ENCODE data around the gene ZBTB2.
"Not testable (repeated sequence)": the region's sequence is repeated elsewhere in the genome, so short reads cannot be mapped to it uniquely, and the experiment has no call there.

The ZBTB2 gene

DNA sequence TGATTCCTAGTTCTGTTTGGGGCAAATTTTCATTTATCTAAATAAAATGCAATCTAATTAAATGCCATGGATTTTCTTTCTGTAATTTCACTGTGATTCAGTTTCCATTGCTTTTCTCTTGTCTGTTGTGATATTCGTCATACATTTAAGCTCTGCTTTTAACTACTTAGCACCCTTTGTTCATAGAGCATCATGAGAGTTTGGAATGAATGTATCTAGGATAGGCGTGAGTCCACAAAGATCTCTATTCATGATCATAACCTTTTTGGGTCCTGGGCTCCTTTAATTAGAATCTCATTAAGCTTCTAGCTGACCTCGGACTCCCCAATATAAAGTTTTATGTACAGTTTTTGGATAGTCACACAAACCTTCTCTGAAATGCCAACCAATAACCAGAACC, 32.9 kb downstream of the ZBTB2 start:
- H3K4me3 ChIP-seq (replicated peaks in 1 of 2; ENCODE audit: low read depth in 2 of 2, low read length in 2 of 2): no peak overlapping the region
- TF ChIP-seq, protein P1, sequence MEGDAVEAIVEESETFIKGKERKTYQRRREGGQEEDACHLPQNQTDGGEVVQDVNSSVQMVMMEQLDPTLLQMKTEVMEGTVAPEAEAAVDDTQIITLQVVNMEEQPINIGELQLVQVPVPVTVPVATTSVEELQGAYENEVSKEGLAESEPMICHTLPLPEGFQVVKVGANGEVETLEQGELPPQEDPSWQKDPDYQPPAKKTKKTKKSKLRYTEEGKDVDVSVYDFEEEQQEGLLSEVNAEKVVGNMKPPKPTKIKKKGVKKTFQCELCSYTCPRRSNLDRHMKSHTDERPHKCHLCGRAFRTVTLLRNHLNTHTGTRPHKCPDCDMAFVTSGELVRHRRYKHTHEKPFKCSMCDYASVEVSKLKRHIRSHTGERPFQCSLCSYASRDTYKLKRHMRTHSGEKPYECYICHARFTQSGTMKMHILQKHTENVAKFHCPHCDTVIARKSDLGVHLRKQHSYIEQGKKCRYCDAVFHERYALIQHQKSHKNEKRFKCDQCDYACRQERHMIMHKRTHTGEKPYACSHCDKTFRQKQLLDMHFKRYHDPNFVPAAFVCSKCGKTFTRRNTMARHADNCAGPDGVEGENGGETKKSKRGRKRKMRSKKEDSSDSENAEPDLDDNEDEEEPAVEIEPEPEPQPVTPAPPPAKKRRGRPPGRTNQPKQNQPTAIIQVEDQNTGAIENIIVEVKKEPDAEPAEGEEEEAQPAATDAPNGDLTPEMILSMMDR (IDR thresholded peaks at IDR 0.05; ENCODE audit: low read depth, low read length): no peak
- no peak for DNase-seq (ENCODE audit: low read depth in 2 of 2)

DNA sequence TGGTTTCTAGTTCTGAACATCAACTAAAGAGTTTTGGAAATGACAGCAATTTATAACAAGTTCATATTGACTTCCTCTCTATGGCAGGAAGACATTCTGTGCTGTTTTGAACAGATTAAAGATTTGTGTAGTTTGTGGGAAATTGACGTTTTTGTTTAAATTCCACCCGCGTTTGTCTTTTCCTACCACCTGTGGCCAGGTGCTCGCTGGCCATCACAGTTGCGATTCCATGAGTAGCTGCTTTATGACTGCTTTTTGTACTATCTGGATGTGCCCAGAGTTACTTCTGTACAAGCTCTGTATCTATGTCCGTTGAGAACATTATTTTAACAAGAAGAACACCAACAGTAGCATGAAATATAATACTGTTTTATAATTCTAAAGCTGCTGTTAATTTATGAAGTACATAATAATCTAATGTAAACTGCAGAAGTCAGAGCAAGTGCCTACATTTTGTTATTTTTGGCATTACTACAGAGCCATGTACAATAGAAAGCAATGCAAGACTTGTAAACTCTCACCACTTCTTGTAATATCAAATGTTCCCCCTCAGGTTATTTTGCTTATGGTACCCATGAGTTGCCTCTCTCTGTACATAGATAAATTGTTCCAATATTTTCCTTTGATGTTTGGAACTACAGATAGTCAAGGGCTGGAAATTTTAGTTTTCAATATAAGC, 33.5 kb downstream of the ZBTB2 start:
- H3K4me3 ChIP-seq (replicated peaks in 1 of 2; ENCODE audit: low read depth in 2 of 2, low read length in 2 of 2): no peak overlapping the region
- TF ChIP-seq, protein P1 (IDR thresholded peaks at IDR 0.05; ENCODE audit: low read depth, low read length): no peak
- DNase-seq (ENCODE audit: low read depth in 2 of 2): no peak

DNA sequence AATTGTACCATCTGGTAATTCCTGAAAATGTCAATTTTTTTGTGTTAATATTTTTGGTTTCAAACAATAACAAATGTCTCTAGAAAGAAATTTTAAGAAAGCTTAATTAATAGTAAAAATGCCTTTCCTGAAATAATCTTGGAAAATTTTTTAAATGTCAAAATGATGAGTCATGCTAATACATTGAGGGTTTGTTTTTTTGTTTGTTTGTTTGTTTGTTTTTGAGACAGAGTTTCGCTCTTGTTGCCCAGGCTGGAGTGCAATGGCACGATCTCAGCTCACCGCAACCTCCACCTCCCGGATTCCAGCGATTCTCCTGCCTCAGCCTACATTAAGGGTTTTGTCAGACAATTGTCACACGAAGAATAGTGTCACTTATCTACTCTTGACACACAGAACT, 34.4 kb downstream of the ZBTB2 start:
- H3K4me3 ChIP-seq (replicated peaks in 1 of 2; ENCODE audit: low read depth in 2 of 2, low read length in 2 of 2); DNase-seq (ENCODE audit: low read depth in 2 of 2): not testable (repeated sequence)

DNA sequence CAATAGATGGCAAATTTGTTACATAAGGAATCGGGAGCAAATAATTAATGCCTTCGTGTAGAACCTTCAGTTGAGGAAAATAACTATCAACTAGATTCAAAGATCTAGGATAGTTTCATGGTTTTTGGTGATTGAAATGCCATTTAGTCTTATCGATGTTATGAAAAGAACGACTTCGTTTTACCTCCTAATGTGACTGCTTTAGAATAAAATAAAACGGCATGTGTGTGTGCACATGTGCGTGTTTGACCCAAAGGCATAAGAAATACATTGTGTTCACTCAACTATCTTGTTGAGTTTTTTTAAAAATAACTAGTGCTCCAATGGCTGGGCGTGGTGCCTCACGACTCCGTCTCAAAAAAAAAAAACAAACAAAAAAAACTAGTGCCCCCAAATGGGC, 37.6 kb downstream of the ZBTB2 start:
- DNase-seq (ENCODE audit: low read depth in 2 of 2): no peak
- TF ChIP-seq, protein P1 (IDR thresholded peaks at IDR 0.05; ENCODE audit: low read depth, low read length): no peak
- no peak overlapping the region for H3K4me3 ChIP-seq (replicated peaks in 1 of 2; ENCODE audit: low read depth in 2 of 2, low read length in 2 of 2)

DNA sequence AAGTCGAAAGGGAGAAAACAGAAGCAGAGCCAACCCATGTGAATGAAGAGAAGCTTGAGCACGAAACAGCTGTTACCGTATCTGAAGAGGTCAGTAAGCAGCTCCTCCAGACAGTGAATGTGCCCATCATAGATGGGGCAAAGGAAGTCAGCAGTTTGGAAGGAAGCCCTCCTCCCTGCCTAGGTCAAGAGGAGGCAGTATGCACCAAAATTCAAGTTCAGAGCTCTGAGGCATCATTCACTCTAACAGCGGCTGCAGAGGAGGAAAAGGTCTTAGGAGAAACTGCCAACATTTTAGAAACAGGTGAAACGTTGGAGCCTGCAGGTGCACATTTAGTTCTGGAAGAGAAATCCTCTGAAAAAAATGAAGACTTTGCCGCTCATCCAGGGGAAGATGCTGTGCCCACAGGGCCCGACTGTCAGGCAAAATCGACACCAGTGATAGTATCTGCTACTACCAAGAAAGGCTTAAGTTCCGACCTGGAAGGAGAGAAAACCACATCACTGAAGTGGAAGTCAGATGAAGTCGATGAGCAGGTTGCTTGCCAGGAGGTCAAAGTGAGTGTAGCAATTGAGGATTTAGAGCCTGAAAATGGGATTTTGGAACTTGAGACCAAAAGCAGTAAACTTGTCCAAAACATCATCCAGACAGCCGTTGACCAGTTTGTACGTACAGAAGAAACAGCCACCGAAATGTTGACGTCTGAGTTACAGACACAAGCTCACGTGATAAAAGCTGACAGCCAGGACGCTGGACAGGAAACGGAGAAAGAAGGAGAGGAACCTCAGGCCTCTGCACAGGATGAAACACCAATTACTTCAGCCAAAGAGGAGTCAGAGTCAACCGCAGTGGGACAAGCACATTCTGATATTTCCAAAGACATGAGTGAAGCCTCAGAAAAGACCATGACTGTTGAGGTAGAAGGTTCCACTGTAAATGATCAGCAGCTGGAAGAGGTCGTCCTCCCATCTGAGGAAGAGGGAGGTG, 38.7 kb downstream of the ZBTB2 start:
- TF ChIP-seq, protein P1 (IDR thresholded peaks at IDR 0.05; ENCODE audit: low read depth, low read length): no peak
- peak in 1 of 2 donors; percentile 23 for DNase-seq (ENCODE audit: low read depth in 2 of 2)
- H3K4me3 ChIP-seq (replicated peaks in 1 of 2; ENCODE audit: low read depth in 2 of 2, low read length in 2 of 2): no peak overlapping the region

DNA sequence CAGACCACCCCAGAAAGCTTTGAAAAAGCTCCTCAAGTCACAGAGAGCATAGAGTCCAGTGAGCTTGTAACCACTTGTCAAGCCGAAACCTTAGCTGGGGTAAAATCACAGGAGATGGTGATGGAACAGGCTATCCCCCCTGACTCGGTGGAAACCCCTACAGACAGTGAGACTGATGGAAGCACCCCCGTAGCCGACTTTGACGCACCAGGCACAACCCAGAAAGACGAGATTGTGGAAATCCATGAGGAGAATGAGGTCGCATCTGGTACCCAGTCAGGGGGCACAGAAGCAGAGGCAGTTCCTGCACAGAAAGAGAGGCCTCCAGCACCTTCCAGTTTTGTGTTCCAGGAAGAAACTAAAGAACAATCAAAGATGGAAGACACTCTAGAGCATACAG, 39.6 kb downstream of the ZBTB2 start:
- TF ChIP-seq, protein P1 (IDR thresholded peaks at IDR 0.05; ENCODE audit: low read depth, low read length): no peak
- DNase-seq (ENCODE audit: low read depth in 2 of 2): no peak
- H3K4me3 ChIP-seq (replicated peaks in 1 of 2; ENCODE audit: low read depth in 2 of 2, low read length in 2 of 2): no peak overlapping the region

DNA sequence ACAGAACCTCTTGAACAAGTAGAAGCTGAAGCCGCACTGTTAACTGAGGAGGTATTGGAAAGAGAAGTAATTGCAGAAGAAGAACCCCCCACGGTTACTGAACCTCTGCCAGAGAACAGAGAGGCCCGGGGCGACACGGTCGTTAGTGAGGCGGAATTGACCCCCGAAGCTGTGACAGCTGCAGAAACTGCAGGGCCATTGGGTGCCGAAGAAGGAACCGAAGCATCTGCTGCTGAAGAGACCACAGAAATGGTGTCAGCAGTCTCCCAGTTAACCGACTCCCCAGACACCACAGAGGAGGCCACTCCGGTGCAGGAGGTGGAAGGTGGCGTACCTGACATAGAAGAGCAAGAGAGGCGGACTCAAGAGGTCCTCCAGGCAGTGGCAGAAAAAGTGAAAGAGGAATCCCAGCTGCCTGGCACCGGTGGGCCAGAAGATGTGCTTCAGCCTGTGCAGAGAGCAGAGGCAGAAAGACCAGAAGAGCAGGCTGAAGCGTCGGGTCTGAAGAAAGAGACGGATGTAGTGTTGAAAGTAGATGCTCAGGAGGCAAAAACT, 40.1 kb downstream of the ZBTB2 start:
- TF ChIP-seq, protein P1 (IDR thresholded peaks at IDR 0.05; ENCODE audit: low read depth, low read length): no peak
- H3K4me3 ChIP-seq (replicated peaks in 1 of 2; ENCODE audit: low read depth in 2 of 2, low read length in 2 of 2): no peak overlapping the region
- DNase-seq (ENCODE audit: low read depth in 2 of 2): no peak
